ENCODE results near the gene BEND6.

DNA sequence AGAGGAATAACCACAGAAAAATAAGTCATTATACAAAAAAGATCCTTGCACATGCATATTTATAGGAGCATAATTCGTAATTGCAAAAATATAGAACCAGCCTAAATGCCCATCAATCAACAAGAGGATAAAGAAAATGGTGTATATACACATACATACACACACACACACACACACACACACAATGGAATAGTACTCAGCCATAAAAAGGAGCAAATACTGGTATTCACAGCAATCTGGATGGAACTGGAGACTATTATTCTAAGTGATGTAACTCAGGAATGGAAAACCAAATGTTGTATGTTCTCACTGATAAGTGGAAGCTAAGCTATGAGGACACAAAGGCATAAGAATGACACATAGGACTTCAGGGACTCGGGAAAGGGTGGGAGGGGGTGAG, 89.7 kb downstream of the BEND6 start:
- TF ChIP-seq POLR2A (IDR thresholded peaks at IDR 0.05) (no peak), POLR2AphosphoS5 (IDR thresholded peaks at IDR 0.05) (no peak), EP300 (IDR thresholded peaks at IDR 0.05) (no peak)
- TF ChIP-seq, protein P1, sequence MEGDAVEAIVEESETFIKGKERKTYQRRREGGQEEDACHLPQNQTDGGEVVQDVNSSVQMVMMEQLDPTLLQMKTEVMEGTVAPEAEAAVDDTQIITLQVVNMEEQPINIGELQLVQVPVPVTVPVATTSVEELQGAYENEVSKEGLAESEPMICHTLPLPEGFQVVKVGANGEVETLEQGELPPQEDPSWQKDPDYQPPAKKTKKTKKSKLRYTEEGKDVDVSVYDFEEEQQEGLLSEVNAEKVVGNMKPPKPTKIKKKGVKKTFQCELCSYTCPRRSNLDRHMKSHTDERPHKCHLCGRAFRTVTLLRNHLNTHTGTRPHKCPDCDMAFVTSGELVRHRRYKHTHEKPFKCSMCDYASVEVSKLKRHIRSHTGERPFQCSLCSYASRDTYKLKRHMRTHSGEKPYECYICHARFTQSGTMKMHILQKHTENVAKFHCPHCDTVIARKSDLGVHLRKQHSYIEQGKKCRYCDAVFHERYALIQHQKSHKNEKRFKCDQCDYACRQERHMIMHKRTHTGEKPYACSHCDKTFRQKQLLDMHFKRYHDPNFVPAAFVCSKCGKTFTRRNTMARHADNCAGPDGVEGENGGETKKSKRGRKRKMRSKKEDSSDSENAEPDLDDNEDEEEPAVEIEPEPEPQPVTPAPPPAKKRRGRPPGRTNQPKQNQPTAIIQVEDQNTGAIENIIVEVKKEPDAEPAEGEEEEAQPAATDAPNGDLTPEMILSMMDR (IDR thresholded peaks at IDR 0.05): no peak
